HepG2 (cell line): Measurements from ENCODE around the gene WDR73.

Experiments
- ARID5B ChIP-seq: IDR thresholded peaks from 2 replicates; pipeline ENCODE4 v1.4.0; 2020; ENCODE audit warnings: mild to moderate bottlenecking, missing genetic modification reagents
- CENPT ChIP-seq: sonication (generic); formaldehyde crosslinking; IDR thresholded peaks from 2 replicates; pipeline ENCODE4 v1.8.0; 2022; ENCODE audit warnings: low read depth, mild to moderate bottlenecking, moderate library complexity, missing genetic modification reagents
- CTCF ChIP-seq: sonication (generic); formaldehyde crosslinking; IDR thresholded peaks from 2 replicates; pipeline ENCODE4 v1.5.0; 2020; ENCODE audit warnings: mild to moderate bottlenecking, missing genetic modification reagents, moderate library complexity
- E2F1 ChIP-seq: sonication (generic); formaldehyde crosslinking; IDR thresholded peaks from 2 replicates; pipeline ENCODE4 v1.5.0; 2020; ENCODE audit warnings: missing genetic modification reagents
- FOXK2 ChIP-seq: fragments of 450-650 bp; IDR thresholded peaks from 2 replicates; pipeline ENCODE4 v1.6.1; 2016
- FOXM1 ChIP-seq: sonication (generic); formaldehyde crosslinking; IDR thresholded peaks from 2 replicates; pipeline ENCODE4 v1.5.0; 2020; ENCODE audit warnings: missing genetic modification reagents
- GABPA ChIP-seq, 2 experiments: IDR thresholded peaks; 2 replicates each; pipeline ENCODE4 v1.6.1; 2011 to 2016; ENCODE audit warnings: low read depth in 2 of 2, low read length in 1 of 2, missing biosample characterization in 1 of 2, missing genetic modification characterization in 1 of 2
- MAX ChIP-seq: IDR thresholded peaks from 2 replicates; pipeline ENCODE4 v1.6.1; 2012; ENCODE audit warnings: inconsistent platforms
- SMARCC2 ChIP-seq: fragments of 450-650 bp; IDR thresholded peaks from 2 replicates; pipeline ENCODE4 v1.6.1; 2017; ENCODE audit warnings: antibody characterized with exemption, mild to moderate bottlenecking
- SRSF9 ChIP-seq: fragments of 200-400 bp; formaldehyde crosslinking; IDR thresholded peaks from 2 replicates; pipeline ENCODE4 v1.6.1; 2018; ENCODE audit warnings: borderline replicate concordance, mild to moderate bottlenecking, low read depth, low read length; ENCODE audit not compliant: insufficient read depth, poor library complexity, severe bottlenecking
- ZBTB42 ChIP-seq: sonication (generic); formaldehyde crosslinking; IDR thresholded peaks from 2 replicates; pipeline ENCODE4 v1.5.0; 2020; ENCODE audit warnings: mild to moderate bottlenecking, missing genetic modification reagents
- ZBTB49 ChIP-seq: sonication (generic); formaldehyde crosslinking; IDR thresholded peaks from 2 replicates; pipeline ENCODE4 v1.4.0; 2020; ENCODE audit warnings: missing genetic modification reagents, borderline replicate concordance
- ZNF12 ChIP-seq: sonication (generic); formaldehyde crosslinking; IDR thresholded peaks from 2 replicates; pipeline ENCODE4 v1.5.0; 2020; ENCODE audit warnings: missing genetic modification reagents

GRCh38 chr15:84696757-84697156, 42.7 kb upstream of the WDR73 start:
- no peak for TF ChIP-seq CTCF (CRISPR knock-in tag)
- TF ChIP-seq ZNF12 (CRISPR knock-in tag): no peak
- TF ChIP-seq SRSF9: no peak
- no peak for TF ChIP-seq ARID5B (CRISPR knock-in tag)
- TF ChIP-seq SMARCC2: no peak
- TF ChIP-seq GABPA (IDR thresholded peaks at IDR 0.05; ENCODE audit: low read depth, low read length): no peak
- no peak for TF ChIP-seq GABPA (CRISPR knock-in tag; IDR thresholded peaks at IDR 0.05; ENCODE audit: low read depth)
- no peak for TF ChIP-seq CENPT (CRISPR knock-in tag)
- no peak for TF ChIP-seq ZBTB49
- TF ChIP-seq E2F1 (CRISPR knock-in tag): no peak
- TF ChIP-seq MAX: no peak
- no peak for TF ChIP-seq FOXK2
- no peak for TF ChIP-seq ZBTB42 (CRISPR knock-in tag)
- no peak for TF ChIP-seq FOXM1 (CRISPR knock-in tag)
